GM03348 (cell line): ENCODE data around the gene PTPRK.
A peak's percentile ranks its signal among the peaks of the same experiment; 100 is the strongest.

Experiments used
- DNase-seq: peaks from one replicate; pipeline ENCODE4 v3.0.0; 2012; ENCODE audit warnings: low spot score

Gene PTPRK

DNA sequence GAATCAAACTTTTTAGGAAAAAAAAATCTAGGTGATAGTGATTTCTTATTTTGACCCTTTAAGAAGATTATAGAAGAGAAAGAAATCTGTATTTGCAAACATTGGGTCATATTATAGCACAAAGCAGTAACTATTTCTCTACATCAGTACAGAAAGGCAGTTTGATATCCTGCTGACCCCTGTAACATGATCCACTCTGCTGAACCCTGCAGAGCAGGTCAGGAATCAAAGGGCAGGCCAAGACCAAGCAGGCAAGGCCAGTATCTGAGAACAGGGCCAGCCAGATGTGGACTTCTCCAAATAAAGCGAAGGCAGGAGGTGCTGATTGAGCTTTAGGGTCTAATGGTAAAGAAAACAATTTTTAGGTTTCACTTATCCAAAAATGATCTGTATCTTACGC lies 239.4 kb downstream of the PTPRK start:
- no peak for DNase-seq

DNA sequence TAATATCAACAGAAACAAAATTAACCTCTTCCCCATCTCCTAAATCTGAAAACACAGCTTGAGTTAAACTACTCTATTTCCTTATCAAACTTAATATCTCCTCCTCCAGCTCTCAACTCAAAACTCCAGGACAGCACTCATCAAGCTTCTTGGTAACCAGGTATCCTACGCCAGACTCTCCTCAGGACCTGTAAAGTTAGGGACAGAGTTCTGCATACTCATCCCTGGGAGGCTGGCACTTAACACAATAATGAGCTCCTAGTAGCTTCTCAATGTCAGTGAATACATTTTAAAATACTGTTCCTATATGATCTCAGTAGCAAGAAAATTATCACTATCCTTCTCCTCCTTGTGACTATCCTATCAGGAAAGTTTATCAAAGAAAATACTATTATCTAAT lies 240.3 kb downstream of the PTPRK start:
- no peak for DNase-seq

DNA sequence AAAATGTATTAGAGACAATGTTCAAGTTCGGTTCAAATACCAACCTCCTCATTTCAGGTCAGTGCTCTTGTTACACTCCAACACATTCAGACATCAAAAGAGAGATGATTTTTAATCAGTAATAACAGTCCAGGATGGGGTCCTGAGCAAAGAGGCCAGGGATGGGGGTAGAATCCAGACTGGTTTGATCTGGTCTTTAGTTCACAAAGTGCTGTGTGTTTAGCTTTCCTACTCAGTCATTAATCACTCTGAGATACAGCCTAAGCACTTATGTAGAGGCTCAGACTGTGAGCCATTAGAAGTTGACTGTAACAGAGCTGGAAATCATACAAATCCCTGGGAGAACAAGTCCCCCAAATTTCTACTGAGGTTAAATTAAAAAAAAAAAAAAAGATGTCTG lies 241.6 kb downstream of the PTPRK start:
- DNase-seq = no peak

DNA sequence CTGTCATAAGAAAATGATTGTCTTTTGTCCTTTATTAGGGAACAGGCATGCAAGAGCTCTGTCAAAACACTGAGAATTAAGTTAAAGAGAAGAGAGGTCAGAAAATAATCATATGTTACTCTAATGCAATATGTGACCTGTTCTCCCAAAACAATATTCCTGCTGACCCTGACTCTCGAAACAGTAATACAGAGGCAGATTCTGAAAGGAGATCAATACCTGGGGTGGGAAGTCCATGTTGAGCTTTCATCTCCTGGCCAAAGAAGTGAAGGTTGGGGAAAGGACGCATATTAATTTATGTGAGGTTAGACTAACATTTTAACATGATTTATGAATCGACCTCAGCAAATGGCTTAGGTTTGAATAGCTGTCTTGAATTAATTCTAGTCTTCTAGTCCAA lies 243.0 kb downstream of the PTPRK start:
- no peak for DNase-seq

DNA sequence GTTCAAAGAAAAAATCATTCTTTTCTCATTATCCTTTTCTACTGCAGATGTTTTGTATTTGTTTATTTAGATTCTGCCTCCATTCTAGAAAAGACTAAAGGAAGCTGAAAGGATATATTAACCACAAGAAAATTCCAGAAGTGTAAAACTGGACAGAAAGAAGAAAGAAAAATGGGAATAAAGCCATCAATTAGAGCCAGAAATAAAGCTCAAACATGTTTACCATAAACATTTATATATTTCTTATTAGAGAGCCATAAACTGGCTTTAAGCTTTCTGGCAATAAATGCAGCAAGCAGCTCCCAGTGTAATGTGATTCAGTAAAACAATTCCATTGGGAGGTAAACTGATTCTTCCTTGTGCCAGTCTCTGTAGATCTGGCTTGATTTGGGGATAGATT lies 244.1 kb downstream of the PTPRK start:
- no peak for DNase-seq

DNA sequence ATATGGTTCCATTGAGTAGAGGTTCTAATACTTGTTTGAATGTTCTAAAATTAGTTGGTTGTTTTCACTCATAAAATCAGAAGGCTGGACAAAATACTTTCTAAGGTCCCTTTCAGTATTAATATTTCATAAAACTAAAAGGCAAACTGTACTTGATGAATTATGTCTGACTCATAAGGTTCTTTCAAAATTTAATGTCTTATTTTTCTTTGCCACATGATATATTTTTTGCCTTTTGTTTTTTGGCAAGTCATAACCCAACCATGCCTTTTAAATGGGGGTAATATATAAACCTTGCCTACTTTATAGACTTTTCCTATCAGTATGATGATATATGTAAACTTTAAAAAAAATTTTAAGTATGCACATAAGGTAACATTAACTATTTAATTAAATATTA lies 244.7 kb downstream of the PTPRK start:
- DNase-seq = no peak

DNA sequence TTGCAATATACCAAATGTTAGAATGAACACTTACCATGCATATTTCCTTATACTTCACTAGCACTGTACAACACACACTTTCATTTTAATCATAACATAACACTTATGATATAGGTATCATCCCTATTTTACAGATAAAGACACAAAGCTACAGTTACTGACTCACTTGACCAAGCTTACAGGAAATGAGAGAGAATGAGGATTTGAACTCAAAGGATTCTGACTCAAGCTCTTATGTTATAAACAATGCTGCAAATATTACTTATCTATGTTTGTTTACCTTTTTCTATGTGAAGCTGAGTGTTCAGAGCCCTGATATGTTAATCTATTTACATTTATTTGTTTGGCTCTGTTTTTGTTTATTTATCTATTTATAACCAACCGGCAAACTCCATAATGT lies 245.4 kb downstream of the PTPRK start:
- DNase-seq = no peak

DNA sequence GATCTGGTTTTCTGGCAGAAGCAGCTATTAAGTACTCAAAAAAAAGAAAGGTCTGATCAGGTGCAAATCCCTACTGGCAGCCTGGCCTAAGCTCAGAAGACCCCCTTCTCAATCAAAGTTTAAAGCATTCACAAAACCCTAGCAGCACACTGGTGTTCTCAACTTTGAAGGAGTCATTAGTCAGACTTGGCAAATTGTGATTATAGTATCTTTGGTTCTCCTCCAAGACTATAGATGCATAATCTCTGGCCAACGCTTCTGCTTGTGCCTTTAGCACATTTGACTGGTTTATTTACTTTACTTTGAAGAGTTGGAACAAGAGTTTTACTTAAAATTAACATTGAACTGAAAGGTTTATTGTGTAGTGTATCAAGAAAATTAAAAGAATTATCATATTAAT lies 248.9 kb downstream of the PTPRK start:
- no peak for DNase-seq

DNA sequence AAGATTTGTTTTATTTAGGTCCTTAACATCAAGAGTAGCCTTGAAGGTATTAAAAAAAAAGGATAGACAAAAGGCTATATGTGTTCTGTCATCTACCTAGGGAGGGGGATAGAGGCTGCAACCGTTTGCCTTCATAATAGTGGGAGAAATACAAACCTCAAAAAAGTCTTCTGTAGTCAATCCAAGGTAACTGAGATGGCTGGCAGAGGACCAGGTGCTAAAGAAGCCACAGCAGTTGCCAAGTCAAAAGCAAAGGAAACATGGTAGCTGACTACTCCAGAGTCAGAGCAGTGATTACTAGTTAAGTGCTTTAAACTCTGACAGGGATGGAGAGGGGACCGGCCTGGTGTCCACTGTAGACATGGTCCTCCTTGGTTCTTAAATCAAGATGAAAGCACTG lies 249.4 kb downstream of the PTPRK start:
- no peak for DNase-seq

DNA sequence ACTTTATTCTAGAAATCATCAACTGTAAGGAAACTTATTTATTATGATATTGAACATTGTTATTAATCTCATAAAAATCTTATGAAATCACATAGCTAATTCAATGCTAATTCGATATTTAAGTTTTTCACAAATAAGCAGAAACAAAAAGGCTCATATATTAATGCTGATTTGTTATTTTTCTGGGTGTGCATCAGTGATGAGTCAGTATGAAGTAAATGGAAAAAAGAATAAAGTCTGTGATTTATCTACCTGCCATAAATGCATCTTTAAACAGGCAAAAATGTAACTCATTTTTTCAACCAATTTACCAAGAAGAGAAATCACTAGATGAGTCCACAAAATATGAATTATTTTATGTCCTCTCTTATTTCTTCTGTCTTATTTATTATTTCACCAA lies 253.5 kb downstream of the PTPRK start:
- no peak for DNase-seq

DNA sequence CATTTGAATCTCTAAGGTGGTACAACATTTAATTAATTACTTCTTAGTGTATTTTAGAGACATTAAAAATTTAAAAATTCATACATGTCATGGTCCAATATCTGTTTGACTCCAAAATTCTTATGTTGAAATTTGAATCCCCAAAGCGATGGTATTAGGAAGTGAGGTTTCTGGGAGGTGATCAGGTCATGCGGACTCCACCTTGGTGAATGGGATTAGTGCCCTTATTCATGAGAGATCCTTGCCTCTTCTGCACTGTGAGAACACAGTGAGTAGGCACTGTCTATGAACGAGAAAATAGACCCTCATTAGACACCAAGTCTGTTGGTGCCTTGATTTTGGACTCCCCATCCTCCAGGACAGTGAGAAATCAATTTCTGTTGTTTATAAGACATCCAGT lies 254.7 kb downstream of the PTPRK start:
- no peak for DNase-seq

DNA sequence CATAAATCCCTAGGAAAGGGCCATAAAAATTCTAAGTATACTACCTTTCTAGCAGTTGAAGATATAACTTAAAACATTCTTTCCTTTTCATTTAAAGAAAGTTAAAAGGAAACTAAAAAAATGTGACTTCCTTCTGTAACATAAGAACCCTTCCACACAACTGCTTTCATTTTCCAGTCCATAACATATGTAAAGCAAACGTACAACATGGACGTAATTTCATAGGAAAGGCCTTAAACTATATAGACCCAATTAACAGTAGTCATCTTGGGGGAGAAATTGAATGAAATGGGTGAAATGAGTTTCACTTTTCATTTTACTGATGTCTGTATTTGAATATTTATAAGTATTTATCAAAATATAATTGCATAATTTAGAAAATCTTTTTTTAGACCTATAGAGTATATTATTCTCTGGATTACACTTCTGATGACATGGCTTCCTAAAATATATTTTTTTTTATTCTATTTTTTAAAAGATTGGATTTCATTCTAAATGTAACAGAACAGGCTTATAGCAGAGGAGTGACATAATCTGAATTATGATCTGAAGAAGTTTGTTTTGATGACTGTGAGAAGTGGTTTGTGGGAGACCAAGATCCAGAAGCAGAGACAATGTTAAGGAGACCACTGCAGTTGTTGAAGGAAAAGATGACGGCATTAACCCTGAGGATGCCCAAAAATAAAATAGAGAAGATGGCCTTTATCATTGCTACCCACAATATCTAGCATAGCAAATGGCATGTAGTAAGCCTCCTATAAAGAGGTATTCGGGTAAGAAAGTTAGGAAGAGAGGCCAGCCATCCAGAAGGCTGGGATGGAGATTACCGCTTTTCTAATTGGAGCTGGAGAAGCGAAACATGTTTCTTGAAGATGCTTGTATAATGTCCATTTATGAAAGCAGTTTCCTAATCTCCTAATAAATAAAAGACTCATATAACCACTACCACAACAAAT lies 260.4 kb downstream of the PTPRK start:
- DNase-seq = no peak

DNA sequence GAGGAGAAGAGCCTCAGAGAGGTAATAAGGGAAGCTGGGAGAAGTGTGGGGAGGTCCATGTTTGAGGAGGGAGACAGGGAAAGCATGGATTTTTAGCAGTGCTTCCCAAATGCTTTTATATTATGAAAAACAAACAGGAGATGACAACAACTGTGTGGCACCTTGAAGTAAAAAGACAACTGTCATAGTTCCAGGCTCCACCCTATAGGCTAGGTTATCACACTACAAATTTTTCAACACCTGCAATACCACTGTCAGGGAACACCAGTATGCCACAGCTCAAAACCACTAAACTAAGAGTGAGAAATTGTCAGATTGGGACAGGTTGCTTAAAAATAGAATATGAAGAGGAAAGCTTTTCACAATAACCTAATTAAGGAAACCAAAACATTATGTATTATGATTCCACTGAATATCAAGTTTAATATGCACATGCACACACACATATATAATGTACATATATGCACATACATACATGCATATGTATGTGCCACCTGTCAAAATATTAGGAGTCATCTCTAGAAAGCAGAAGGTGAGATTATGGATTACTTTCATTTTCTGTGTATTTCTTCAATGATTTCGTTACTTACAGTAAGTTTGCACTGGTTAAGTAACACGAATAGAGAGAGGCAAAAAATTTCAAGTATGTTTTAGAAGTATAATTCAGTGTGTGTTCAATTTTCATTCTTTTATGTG lies 261.2 kb downstream of the PTPRK start:
- no peak for DNase-seq

DNA sequence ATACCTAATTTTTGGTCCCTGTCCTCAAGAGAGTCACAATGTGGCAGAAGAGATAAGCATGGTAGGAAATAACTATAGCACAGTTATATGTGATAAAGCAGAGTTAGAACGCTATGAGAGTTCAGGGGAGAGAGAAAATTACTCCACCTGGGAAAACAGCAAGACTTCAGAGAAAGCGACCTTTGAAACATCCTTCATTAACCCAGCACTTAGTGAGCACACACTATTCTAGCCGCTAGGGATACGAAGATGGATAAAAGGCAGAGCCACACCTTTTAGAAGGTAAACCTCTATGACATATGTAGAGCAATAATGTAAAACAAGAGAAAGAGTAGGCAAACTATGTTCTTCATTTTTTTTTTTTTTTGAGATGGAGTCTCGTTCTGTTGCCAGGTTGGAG lies 264.3 kb downstream of the PTPRK start:
- no peak for DNase-seq

DNA sequence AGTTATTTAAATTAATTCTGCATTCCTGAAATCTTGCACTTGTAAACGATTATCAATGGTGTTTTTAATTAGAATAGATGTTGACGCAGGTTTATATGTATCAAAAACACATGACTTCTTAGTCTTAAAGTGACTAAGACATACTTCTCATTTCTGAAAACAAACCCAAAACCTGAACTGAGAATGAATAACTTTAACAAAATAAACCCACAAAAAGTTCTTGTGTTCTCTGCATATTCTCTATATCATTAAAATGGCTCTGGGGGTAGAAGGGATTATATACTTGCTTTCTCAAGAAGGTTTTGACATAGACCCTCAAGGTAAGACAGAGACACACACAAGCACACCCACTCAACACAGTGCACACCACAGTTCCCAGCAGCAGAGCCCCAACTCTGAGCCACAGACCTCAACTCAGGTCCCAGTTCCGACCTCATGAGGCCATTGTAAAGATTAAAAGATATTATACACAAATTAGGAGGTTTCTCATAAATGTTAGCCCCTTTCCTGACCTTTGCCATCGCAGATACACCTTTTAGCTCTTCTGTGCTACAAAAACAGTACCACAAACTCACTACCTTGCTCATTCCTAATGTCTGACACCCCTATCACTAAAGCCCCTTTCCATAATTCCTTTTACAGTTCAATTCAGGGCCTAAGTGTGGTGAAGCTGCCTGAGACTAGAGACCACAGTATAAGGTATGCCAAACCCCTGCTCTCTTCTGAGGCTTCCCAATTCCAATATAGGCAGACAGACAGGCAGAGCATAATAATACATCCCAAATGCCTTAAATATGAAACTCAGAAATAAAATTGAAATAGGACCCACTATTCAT lies 267.8 kb downstream of the PTPRK start:
- DNase-seq = no peak

DNA sequence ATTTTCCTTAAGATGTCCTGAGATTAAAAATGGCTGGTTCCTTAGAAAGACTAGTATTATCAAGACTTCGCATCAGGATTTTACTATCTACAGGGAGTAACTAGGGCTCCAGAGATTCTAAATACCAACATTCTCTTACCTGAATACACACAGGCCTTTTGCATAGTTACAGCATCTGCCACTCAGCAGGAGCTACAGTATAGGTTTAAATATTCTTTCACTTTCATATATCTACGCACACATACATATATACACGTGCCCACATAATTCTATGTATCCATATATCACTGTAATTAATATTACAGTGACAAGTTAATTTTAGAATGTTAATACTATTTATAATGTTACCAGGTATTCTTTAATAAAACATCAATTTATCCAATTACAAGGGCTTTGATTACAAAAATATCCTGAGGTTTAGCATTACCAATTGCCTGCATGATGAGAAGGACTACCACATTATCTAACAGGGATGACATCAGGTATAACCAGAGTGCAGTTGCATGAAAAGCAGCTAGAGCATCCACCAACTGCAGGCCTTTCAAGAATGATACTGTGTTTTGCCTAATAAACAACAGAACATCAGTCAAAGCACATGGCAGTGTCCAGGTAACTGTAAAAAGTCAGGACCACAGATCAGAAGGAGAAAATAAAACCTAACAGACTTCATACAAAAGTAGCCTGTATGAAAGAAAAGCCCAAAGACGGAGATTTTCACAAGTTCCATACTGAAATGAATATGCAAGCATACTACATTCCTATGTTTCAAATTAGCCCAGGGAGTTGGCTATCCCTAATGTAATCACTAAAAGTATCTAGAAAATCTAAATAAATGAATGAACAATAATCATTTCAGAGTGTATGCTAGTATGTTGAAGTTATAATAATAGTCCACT lies 268.7 kb downstream of the PTPRK start:
- no peak for DNase-seq

DNA sequence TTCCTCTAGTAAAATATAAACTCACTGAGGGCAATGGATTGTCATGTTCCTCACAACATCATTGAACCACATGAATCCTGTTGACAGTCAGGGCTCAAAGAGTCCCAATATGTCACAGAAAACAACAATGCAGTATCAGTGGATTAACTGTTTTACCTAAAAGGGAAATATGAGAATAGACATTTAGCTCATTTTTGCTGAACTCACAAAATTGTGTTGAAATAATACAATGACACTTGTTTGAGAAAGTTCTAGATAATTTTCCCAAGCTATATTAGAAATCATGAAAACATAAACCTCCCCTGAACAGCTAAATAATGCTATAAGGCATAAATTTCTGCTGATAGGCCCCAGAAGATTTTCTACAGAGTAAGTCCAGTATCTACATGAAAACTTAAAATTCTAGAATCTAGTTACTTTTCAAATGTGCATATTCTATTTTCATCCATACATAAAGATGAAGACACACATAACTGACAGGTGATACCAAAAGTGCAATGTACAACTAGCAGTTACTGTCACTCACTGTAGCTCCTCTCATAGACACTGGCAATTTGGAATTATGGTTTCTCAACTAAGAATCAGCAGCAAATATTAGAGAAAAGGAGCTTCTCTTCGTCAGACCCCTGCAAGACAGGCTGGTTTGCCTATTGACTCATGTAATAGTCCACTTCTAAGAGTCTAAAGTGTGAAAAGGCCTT lies 269.9 kb downstream of the PTPRK start:
- no peak for DNase-seq

DNA sequence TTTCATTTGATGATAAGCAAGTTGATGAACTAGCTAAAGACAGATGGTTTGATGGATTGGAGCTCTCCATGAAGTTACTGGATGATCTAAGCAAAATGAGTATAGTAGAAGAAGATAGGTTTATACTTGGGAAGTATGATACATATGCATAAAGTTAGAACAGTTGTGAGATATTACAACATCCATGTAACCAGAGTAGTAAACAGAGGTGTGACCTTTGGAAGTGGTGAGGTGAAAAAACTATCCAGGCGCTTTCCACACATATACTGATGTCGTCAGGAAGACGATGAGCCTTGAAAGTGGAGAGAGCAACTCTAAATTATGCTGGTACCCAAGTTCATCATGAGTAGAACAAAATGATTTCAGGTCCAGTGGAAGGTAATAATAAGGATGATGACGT lies 271.0 kb downstream of the PTPRK start:
- no peak for DNase-seq

DNA sequence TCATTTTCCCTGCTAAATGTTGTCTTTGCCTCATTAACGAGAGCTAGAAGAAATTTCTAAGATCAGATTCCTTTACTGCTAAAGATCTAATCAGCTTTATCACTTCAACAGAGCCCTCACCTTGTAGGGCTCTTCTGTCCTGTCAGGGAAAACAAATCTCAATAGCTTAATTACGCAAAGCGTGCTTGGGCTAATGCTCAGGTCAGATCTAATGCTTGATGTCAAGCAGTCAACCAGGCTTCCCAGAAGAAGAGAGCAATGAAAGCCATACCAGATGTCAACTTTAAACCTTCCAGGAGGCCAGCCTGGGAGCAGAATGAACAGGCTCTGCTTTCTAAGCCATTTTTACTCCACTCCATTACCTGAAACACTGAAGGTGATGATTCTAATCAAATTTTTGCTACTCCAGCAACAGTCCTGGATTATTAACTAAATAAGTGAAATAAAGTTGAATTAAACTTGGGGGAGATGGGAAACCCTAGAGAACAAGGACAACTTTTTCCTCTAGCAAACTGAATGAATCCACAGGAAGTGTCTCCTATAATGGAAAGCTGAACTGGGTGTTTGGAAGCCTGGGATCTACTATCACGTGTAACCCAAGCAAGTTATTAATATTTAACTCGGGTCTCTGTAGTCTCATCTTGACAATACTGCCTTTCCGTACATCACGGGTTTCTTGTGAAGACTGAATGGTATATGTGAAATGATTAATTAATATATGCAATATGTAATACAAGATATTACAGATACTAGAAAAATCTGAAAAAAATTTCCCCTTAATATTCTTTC lies 273.7 kb downstream of the PTPRK start:
- no peak for DNase-seq

DNA sequence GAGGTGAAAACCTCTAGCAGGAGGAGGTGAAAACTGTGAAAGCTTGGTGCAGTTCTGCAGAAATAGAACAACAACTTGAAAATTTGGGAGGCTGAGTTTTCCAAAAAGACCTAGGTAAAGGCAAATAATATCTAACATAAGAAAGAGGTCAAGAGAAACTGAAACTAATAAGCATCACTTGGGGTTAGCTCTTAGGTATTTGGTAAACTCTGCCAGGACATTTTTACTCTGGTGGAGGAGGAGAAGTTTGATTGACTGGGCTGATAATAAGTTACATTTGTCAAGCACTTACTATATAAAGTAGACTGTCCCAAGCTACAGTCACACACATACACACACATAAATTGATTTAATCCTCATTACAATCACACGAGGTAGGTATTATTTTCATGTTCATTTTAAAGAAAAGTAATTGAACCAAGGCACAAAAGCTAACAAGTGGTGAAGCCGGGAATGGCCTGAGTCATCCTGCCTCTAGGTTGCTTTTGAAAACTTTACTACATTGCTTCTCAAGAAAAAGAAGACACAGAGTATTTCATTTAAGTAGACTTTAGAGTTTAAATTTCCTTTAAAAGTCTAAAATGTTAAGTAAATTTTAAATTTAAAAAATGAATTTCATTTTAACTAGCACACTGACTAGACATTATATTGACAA lies 275.5 kb downstream of the PTPRK start:
- peak; percentile 5 for DNase-seq
